Tibial nerve (tissue), 3 donors: ENCODE data around the gene RXRB.

Experiments
- CTCF ChIP-seq, 5 experiments: fragments of 200-600 bp in 3 of 5; fragments of 450-650 bp in 2 of 5; sonication (generic) in 3 of 5; IDR thresholded peaks; one replicate each; pipeline ENCODE4 v1.5.1; 2016 to 2019; ENCODE audit warnings: antibody characterized with exemption in 5 of 5, mild to moderate bottlenecking in 3 of 5, moderate library complexity in 2 of 5
- POLR2A ChIP-seq, 2 donors: fragments of 450-650 bp; IDR thresholded peaks; one replicate each; pipeline ENCODE4 v1.6.1; 2017; ENCODE audit warnings: antibody characterized with exemption in 2 of 2, mild to moderate bottlenecking in 2 of 2, moderate library complexity in 2 of 2

GRCh38 chr6:33166363-33166762, 34.1 kb downstream of the RXRB start:
- TF ChIP-seq POLR2A (IDR thresholded peaks at IDR 0.05) (no peak), CTCF (IDR thresholded peaks at IDR 0.05) (no peak)
